ENCODE measurements around the gene IFITM10.

DNA sequence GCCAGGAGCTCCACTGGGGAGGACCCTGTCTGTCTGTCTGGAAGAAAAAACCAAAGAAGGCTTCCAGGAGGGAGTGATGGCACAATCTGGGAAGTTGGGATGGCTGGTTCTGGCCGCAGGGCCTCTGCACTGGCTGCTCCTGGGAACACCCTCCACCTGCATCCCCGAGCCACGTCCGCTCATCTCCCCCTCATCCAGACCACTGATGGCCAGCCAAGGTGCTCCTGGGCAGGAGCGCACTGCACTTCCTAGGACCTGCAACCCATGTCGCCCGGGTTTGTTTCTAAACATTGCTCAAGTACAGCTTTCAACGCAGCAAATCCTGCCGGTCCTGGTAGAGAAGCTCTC, 4.9 kb upstream of the IFITM10 start:
- TF ChIP-seq, protein P1, sequence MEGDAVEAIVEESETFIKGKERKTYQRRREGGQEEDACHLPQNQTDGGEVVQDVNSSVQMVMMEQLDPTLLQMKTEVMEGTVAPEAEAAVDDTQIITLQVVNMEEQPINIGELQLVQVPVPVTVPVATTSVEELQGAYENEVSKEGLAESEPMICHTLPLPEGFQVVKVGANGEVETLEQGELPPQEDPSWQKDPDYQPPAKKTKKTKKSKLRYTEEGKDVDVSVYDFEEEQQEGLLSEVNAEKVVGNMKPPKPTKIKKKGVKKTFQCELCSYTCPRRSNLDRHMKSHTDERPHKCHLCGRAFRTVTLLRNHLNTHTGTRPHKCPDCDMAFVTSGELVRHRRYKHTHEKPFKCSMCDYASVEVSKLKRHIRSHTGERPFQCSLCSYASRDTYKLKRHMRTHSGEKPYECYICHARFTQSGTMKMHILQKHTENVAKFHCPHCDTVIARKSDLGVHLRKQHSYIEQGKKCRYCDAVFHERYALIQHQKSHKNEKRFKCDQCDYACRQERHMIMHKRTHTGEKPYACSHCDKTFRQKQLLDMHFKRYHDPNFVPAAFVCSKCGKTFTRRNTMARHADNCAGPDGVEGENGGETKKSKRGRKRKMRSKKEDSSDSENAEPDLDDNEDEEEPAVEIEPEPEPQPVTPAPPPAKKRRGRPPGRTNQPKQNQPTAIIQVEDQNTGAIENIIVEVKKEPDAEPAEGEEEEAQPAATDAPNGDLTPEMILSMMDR (IDR thresholded peaks at IDR 0.05): no peak
- TF ChIP-seq POLR2A (IDR thresholded peaks at IDR 0.05; ENCODE audit: low read depth) (no peak), EP300 (IDR thresholded peaks at IDR 0.05) (no peak)

All from esophagus muscularis mucosa (tissue), 4 donors.